Neural cell (in vitro differentiated cells): ENCODE data around the gene VIPR1.

ENCODE experiments used
- EP300 ChIP-seq: fragments of 450-650 bp; conservative IDR thresholded peaks from 2 replicates; pipeline ENCODE4 v1.6.1; 2014; ENCODE audit warnings: antibody characterized with exemption, mild to moderate bottlenecking, moderate library complexity; ENCODE audit not compliant: poor library complexity, severe bottlenecking
- EZH2 ChIP-seq: fragments of 200-600, 300-800 bp; shearing (Covaris generic), sonication (generic); IDR thresholded peaks from 2 replicates; pipeline ENCODE4 v1.6.1; 2014; ENCODE audit warnings: antibody characterized with exemption, low read length, borderline replicate concordance, mild to moderate bottlenecking; ENCODE audit not compliant: insufficient read depth, poor library complexity, severe bottlenecking
- POLR2AphosphoS5 ChIP-seq: IDR thresholded peaks from 2 replicates; pipeline ENCODE4 v1.6.1; 2012
- RAD21 ChIP-seq: fragments of 450-650 bp; conservative IDR thresholded peaks from 2 replicates; pipeline ENCODE4 v1.6.1; 2014; ENCODE audit warnings: antibody characterized with exemption, mild to moderate bottlenecking, moderate library complexity
- SMC3 ChIP-seq: fragments of 450-650 bp; conservative IDR thresholded peaks from 2 replicates; pipeline ENCODE4 v1.6.1; 2014; ENCODE audit warnings: antibody characterized with exemption, mild to moderate bottlenecking, moderate library complexity; ENCODE audit not compliant: poor library complexity
- TAF1 ChIP-seq: IDR thresholded peaks from 2 replicates; pipeline ENCODE4 v1.6.1; 2012; ENCODE audit warnings: low read depth
- TF ChIP-seq, protein P1 (sequence below): fragments of 450-650 bp; IDR thresholded peaks from 2 replicates; pipeline ENCODE4 v1.5.1; 2014; ENCODE audit warnings: antibody characterized with exemption, mild to moderate bottlenecking, moderate library complexity; ENCODE audit not compliant: poor library complexity, severe bottlenecking
- TF ChIP-seq, protein P2 (sequence below): IDR thresholded peaks from 2 replicates; pipeline ENCODE4 v1.6.1; 2012; ENCODE audit warnings: borderline replicate concordance

DNA sequence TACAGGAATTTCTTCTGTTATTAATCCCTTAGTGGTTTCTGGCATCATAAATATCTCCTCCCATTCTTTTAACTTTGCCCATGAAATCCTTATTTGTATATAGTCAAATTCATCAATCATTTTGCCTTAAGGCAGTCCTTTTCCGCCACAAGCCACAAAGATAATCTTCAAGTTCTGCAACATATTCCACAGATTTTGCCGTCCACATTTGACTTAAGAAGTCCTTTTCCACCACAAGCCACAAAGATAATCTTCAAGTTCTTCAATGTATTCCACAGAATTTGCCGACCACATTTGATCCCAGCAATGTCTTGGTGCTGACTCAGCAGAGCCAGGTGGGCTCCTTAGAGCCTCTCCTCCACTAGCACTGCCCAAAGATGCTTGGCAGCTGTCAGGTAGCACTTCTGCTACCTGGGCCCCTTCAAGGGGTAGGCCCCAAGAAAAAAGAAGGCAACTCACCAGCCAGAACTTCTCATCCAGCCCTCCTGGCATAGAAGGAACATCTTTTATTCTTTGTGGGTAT is 44.3 kb downstream of the VIPR1 start:
- TF ChIP-seq, protein P1, sequence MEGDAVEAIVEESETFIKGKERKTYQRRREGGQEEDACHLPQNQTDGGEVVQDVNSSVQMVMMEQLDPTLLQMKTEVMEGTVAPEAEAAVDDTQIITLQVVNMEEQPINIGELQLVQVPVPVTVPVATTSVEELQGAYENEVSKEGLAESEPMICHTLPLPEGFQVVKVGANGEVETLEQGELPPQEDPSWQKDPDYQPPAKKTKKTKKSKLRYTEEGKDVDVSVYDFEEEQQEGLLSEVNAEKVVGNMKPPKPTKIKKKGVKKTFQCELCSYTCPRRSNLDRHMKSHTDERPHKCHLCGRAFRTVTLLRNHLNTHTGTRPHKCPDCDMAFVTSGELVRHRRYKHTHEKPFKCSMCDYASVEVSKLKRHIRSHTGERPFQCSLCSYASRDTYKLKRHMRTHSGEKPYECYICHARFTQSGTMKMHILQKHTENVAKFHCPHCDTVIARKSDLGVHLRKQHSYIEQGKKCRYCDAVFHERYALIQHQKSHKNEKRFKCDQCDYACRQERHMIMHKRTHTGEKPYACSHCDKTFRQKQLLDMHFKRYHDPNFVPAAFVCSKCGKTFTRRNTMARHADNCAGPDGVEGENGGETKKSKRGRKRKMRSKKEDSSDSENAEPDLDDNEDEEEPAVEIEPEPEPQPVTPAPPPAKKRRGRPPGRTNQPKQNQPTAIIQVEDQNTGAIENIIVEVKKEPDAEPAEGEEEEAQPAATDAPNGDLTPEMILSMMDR = no peak
- no peak for TF ChIP-seq EP300
- no peak for TF ChIP-seq EZH2
- no peak for TF ChIP-seq SMC3
- no peak for TF ChIP-seq RAD21
- TF ChIP-seq, protein P2, sequence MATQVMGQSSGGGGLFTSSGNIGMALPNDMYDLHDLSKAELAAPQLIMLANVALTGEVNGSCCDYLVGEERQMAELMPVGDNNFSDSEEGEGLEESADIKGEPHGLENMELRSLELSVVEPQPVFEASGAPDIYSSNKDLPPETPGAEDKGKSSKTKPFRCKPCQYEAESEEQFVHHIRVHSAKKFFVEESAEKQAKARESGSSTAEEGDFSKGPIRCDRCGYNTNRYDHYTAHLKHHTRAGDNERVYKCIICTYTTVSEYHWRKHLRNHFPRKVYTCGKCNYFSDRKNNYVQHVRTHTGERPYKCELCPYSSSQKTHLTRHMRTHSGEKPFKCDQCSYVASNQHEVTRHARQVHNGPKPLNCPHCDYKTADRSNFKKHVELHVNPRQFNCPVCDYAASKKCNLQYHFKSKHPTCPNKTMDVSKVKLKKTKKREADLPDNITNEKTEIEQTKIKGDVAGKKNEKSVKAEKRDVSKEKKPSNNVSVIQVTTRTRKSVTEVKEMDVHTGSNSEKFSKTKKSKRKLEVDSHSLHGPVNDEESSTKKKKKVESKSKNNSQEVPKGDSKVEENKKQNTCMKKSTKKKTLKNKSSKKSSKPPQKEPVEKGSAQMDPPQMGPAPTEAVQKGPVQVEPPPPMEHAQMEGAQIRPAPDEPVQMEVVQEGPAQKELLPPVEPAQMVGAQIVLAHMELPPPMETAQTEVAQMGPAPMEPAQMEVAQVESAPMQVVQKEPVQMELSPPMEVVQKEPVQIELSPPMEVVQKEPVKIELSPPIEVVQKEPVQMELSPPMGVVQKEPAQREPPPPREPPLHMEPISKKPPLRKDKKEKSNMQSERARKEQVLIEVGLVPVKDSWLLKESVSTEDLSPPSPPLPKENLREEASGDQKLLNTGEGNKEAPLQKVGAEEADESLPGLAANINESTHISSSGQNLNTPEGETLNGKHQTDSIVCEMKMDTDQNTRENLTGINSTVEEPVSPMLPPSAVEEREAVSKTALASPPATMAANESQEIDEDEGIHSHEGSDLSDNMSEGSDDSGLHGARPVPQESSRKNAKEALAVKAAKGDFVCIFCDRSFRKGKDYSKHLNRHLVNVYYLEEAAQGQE = no peak
- TF ChIP-seq TAF1 = no peak
- TF ChIP-seq POLR2AphosphoS5 = no peak
